GM12878 (cell line): Measurements from ENCODE around the gene MAP2K7.

Experiments
- BCLAF1 ChIP-seq: fragments of 450-650 bp; IDR thresholded peaks from 2 replicates; pipeline ENCODE4 v1.6.1; 2017; ENCODE audit warnings: antibody characterized with exemption, mild to moderate bottlenecking, moderate library complexity
- CEBPB ChIP-seq, 2 experiments: fragments of 150-350 bp in 1 of 2; IDR thresholded peaks; 2 replicates each; pipeline ENCODE4 v1.6.1; 2012 to 2014; ENCODE audit warnings: low read depth in 2 of 2, low read length in 2 of 2, borderline replicate concordance in 1 of 2, inconsistent platforms in 1 of 2
- CREB1 ChIP-seq: IDR thresholded peaks from 2 replicates; pipeline ENCODE4 v1.6.1; 2012; ENCODE audit warnings: low read depth, mild to moderate bottlenecking, inconsistent platforms
- CTCF ChIP-seq, 3 experiments: IDR thresholded peaks in 2 of 3; conservative IDR thresholded peaks in 1 of 3; 2 replicates each; pipeline ENCODE4 v1.5.1; 2011; ENCODE audit warnings: low read depth in 3 of 3, low read length in 3 of 3, mild to moderate bottlenecking in 3 of 3, control low read depth in 2 of 3, moderate library complexity in 2 of 3, inconsistent platforms in 1 of 3, mixed read lengths in 1 of 3; ENCODE audit not compliant: control insufficient read depth in 2 of 3, insufficient read depth in 1 of 3; ENCODE audit errors: extremely low read depth in 1 of 3
- E4F1 ChIP-seq: fragments of 450-650 bp; IDR thresholded peaks from 2 replicates; pipeline ENCODE4 v1.6.1; 2018; ENCODE audit warnings: borderline replicate concordance, mild to moderate bottlenecking; ENCODE audit not compliant: partially characterized antibody
- FOXM1 ChIP-seq: IDR thresholded peaks from 2 replicates; pipeline ENCODE4 v1.6.1; 2012; ENCODE audit warnings: low read depth, mild to moderate bottlenecking, inconsistent platforms, low read length, moderate library complexity
- MYC ChIP-seq: IDR thresholded peaks from 2 replicates; pipeline ENCODE4 v1.6.1; 2011; ENCODE audit warnings: mild to moderate bottlenecking, low read length, moderate library complexity, inconsistent platforms; ENCODE audit not compliant: insufficient read depth, insufficient replicate concordance, insufficient read length, severe bottlenecking
- NRF1 ChIP-seq: conservative IDR thresholded peaks from 2 replicates; pipeline ENCODE4 v1.6.1; 2011; ENCODE audit warnings: mild to moderate bottlenecking, low read depth, low read length, improper control_type of control experiment
- POLR2A ChIP-seq: IDR thresholded peaks from 2 replicates; pipeline ENCODE4 v1.6.1; 2011; ENCODE audit warnings: low read depth, mild to moderate bottlenecking, low read length
- POLR2AphosphoS5 ChIP-seq: IDR thresholded peaks from 2 replicates; pipeline ENCODE4 v1.6.1; 2011; ENCODE audit warnings: mild to moderate bottlenecking, low read length, inconsistent platforms
- RAD21 ChIP-seq: IDR thresholded peaks from 2 replicates; pipeline ENCODE4 v1.6.1; 2011; ENCODE audit warnings: mild to moderate bottlenecking, low read depth, low read length, moderate library complexity; ENCODE audit not compliant: insufficient read depth
- RBBP5 ChIP-seq: fragments of 200-600 bp; sonication (generic); conservative IDR thresholded peaks from 2 replicates; pipeline ENCODE4 v1.6.1; 2016

GRCh38 chr19:7930765-7931164 is 27.1 kb downstream of the MAP2K7 start:
- TF ChIP-seq CTCF (IDR thresholded peaks at IDR 0.05 in 2 of 3, conservative IDR thresholded peaks at IDR 0.05 in 1 of 3; ENCODE audit: control insufficient read depth in 2 of 3, extremely low read depth in 1 of 3, insufficient read depth in 1 of 3, low read depth in 3 of 3, low read length in 3 of 3) = no peak
- no peak for TF ChIP-seq CREB1
- TF ChIP-seq RAD21 = no peak
- no peak for TF ChIP-seq E4F1
- TF ChIP-seq POLR2A = no peak
- no peak for TF ChIP-seq NRF1
- TF ChIP-seq MYC = no peak
- no peak for TF ChIP-seq BCLAF1
- TF ChIP-seq FOXM1 = no peak
- no peak for TF ChIP-seq POLR2AphosphoS5
- no peak for TF ChIP-seq CEBPB (IDR thresholded peaks at IDR 0.05; ENCODE audit: borderline replicate concordance in 1 of 2, low read depth in 2 of 2, low read length in 2 of 2)
- TF ChIP-seq RBBP5 = no peak
